GM12891 (cell line): Measurements from ENCODE around the gene MIB1.

ENCODE experiments used
- PAX5 ChIP-seq: IDR thresholded peaks from 2 replicates; pipeline ENCODE4 v1.6.1; 2011; ENCODE audit warnings: low read length, moderate library complexity, mild to moderate bottlenecking; ENCODE audit not compliant: insufficient read depth, severe bottlenecking
- POLR2A ChIP-seq: IDR thresholded peaks from 2 replicates; pipeline ENCODE4 v1.6.1; 2011; ENCODE audit warnings: low read depth, low read length, control low read depth
- POLR2AphosphoS5 ChIP-seq: IDR thresholded peaks from 2 replicates; pipeline ENCODE4 v1.6.1; 2011; ENCODE audit warnings: low read depth, low read length, control low read depth
- POU2F2 ChIP-seq: IDR thresholded peaks from 2 replicates; pipeline ENCODE4 v1.6.1; 2011; ENCODE audit warnings: low read depth, mild to moderate bottlenecking, control low read depth, low read length, moderate library complexity
- SPI1 ChIP-seq: IDR thresholded peaks from 2 replicates; pipeline ENCODE4 v1.6.1; 2011; ENCODE audit warnings: low read depth, low read length, control low read depth
- TAF1 ChIP-seq: IDR thresholded peaks from 2 replicates; pipeline ENCODE4 v1.6.1; 2011; ENCODE audit warnings: low read depth, low read length, control low read depth

- no peak for TF ChIP-seq TAF1
- no peak for TF ChIP-seq POLR2AphosphoS5
- TF ChIP-seq POLR2A: no peak
- TF ChIP-seq PAX5: no peak
- no peak for TF ChIP-seq SPI1
- TF ChIP-seq POU2F2: no peak
Observed at GRCh38 chr18:21742315-21742687, 1.7 kb downstream of the MIB1 start.
